IMR-90 (cell line): ENCODE results near the gene SLC35E3. TPM values are rescaled to one million over a fixed set of nuclear protein-coding genes. Genes with fewer than 3 reads are reported as not detected.

Source experiments
- ATAC-seq: fragments of 200-7000 bp; cut with Tn5 transposase; 2 replicates; pipeline ENCODE4 v1.9.1; 2020; ENCODE audit warnings: low read depth, mild to moderate bottlenecking, moderate library complexity
- BruUV-seq: library from RNA; stranded (reverse); fragments of 400-500 nt; replicated peaks from 2 replicates; lab custom pipeline; 2021; lab: Mats Ljungman, UMichigan
- CTCF ChIA-PET: fragments of 300-600 bp; formaldehyde crosslinking; extraction: SDS; loops from one replicate; lab custom pipeline; 2021; ENCODE audit warnings: antibody characterized with exemption; lab: Yijun Ruan, JAX
- POLR2A ChIA-PET: fragments of 300-600 bp; sonication (Branson Sonifier 250); formaldehyde crosslinking; loops from one replicate; lab custom pipeline; 2022; ENCODE audit warnings: antibody characterized with exemption; ENCODE audit not compliant: unreplicated experiment; lab: Charles Lee
- DNase-seq: peaks from one replicate; pipeline ENCODE4 v3.0.0; 2013
- H2AFZ ChIP-seq: replicated peaks from 2 replicates; pipeline ENCODE3; 2013; ENCODE audit warnings: low read length, mild to moderate bottlenecking; ENCODE audit not compliant: poor library complexity
- H2AK5ac ChIP-seq: 2 replicates; pipeline ENCODE4 v1.6.1; 2013; ENCODE audit warnings: low read depth, low read length, inconsistent platforms
- H2AK9ac ChIP-seq: replicated peaks from 2 replicates; pipeline ENCODE3; 2013; ENCODE audit warnings: mild to moderate bottlenecking, low read depth, low read length, moderate library complexity; ENCODE audit not compliant: poor library complexity
- H2BK120ac ChIP-seq: 2 replicates; pipeline ENCODE4 v1.6.1; 2013; ENCODE audit warnings: low read depth, low read length, inconsistent platforms
- H2BK15ac ChIP-seq: 3 replicates; pipeline ENCODE4 v1.6.1; 2013; ENCODE audit warnings: low read depth, low read length, inconsistent platforms
- H2BK20ac ChIP-seq: 2 replicates; pipeline ENCODE4 v1.6.1; 2013; ENCODE audit warnings: low read depth, mild to moderate bottlenecking, inconsistent platforms, low read length, moderate library complexity
- H2BK5ac ChIP-seq: 2 replicates; pipeline ENCODE4 v1.6.1; 2013; ENCODE audit warnings: mild to moderate bottlenecking, low read depth, low read length, inconsistent platforms; ENCODE audit not compliant: poor library complexity, severe bottlenecking
- H3K14ac ChIP-seq: replicated peaks from 2 replicates; pipeline ENCODE4 v1.6.1; 2013; ENCODE audit warnings: low read depth, low read length, inconsistent platforms
- H3K18ac ChIP-seq: 2 replicates; pipeline ENCODE4 v1.6.1; 2013; ENCODE audit warnings: low read depth, low read length, control low read depth
- H3K23ac ChIP-seq: 2 replicates; pipeline ENCODE4 v1.6.1; 2013; ENCODE audit warnings: low read depth, low read length, inconsistent platforms
- H3K27ac ChIP-seq: 2 replicates; pipeline ENCODE4 v1.5.1; 2013; ENCODE audit warnings: mild to moderate bottlenecking, control low read depth, low read length; ENCODE audit not compliant: insufficient read depth
- H3K27me3 ChIP-seq: 2 replicates; pipeline ENCODE4 v1.6.1; 2013; ENCODE audit warnings: low read length; ENCODE audit not compliant: control insufficient read depth, insufficient read depth
- H3K36me3 ChIP-seq: 2 replicates; pipeline ENCODE4 v1.6.1; 2013; ENCODE audit warnings: low read length, mixed read lengths; ENCODE audit not compliant: control insufficient read depth, insufficient read depth
- H3K4ac ChIP-seq: 2 replicates; pipeline ENCODE4 v1.6.1; 2013; ENCODE audit warnings: low read depth, low read length, inconsistent platforms
- H3K4me1 ChIP-seq: 2 replicates; pipeline ENCODE4 v1.6.1; 2013; ENCODE audit warnings: low read length, mixed read lengths; ENCODE audit not compliant: control insufficient read depth, insufficient read depth
- H3K4me2 ChIP-seq: 2 replicates; pipeline ENCODE4 v1.6.1; 2013; ENCODE audit warnings: low read depth, mild to moderate bottlenecking, control low read depth, low read length, moderate library complexity
- H3K4me3 ChIP-seq: 2 replicates; pipeline ENCODE4 v1.5.1; 2013; ENCODE audit warnings: low read depth, mild to moderate bottlenecking, control low read depth, low read length, moderate library complexity; ENCODE audit not compliant: insufficient read depth
- H3K56ac ChIP-seq: 2 replicates; pipeline ENCODE4 v1.6.1; 2013; ENCODE audit warnings: low read length, inconsistent platforms; ENCODE audit not compliant: insufficient read depth; ENCODE audit errors: extremely low read depth
- H3K79me1 ChIP-seq, 2 experiments: 2 replicates each; pipeline ENCODE4 v1.6.1; 2013; ENCODE audit warnings: low read length in 2 of 2, inconsistent platforms in 1 of 2, low read depth in 1 of 2
- H3K9ac ChIP-seq: 2 replicates; pipeline ENCODE4 v1.6.1; 2013; ENCODE audit warnings: low read depth, low read length, control low read depth
- H3K9me1 ChIP-seq: 2 replicates; pipeline ENCODE4 v1.6.1; 2013; ENCODE audit warnings: low read length, inconsistent platforms; ENCODE audit not compliant: insufficient read depth
- H3K9me3 ChIP-seq: 2 replicates; pipeline ENCODE4 v1.6.1; 2013; ENCODE audit warnings: low read length; ENCODE audit not compliant: control insufficient read depth, insufficient read depth
- H4K20me1 ChIP-seq: 2 replicates; pipeline ENCODE4 v1.6.1; 2013; ENCODE audit warnings: low read length, inconsistent platforms; ENCODE audit not compliant: insufficient read depth
- H4K5ac ChIP-seq: 2 replicates; pipeline ENCODE4 v1.6.1; 2013; ENCODE audit warnings: mild to moderate bottlenecking, low read depth, low read length, control low read depth
- H4K8ac ChIP-seq, 2 experiments: 2 replicates each; pipeline ENCODE4 v1.6.1; 2013; ENCODE audit warnings: low read depth in 2 of 2, low read length in 2 of 2, control low read depth in 1 of 2, inconsistent platforms in 1 of 2
- H4K91ac ChIP-seq: 2 replicates; pipeline ENCODE4 v1.6.1; 2013; ENCODE audit warnings: low read depth, low read length, inconsistent platforms; ENCODE audit not compliant: insufficient read depth
- FOS ChIP-seq: fragments of 150-350 bp; IDR thresholded peaks from 2 replicates; pipeline ENCODE4 v1.6.1; 2016; ENCODE audit warnings: low read depth, low read length
- MAFK ChIP-seq: IDR thresholded peaks from 2 replicates; pipeline ENCODE4 v1.6.1; 2012; ENCODE audit warnings: low read depth, low read length, improper control_type of control experiment
- RAD21 ChIP-seq: IDR thresholded peaks from 2 replicates; pipeline ENCODE4 v1.6.1; 2012; ENCODE audit warnings: low read length, improper control_type of control experiment
- RCOR1 ChIP-seq: IDR thresholded peaks from 2 replicates; pipeline ENCODE4 v1.6.1; 2012; ENCODE audit warnings: mild to moderate bottlenecking, low read length, improper control_type of control experiment; ENCODE audit not compliant: insufficient replicate concordance
- WGBS, 2 experiments: methylation state at CpG; one replicate each; pipeline versions ENCODE4 v1.1.5 to v1.1.7; 2013; ENCODE audit warnings: missing lambda C conversion rate in 2 of 2; ENCODE audit not compliant: insufficient read length in 1 of 2; ENCODE audit errors: extremely low coverage in 2 of 2; 5-methylcytosine and 5-hydroxymethylcytosine counted together
- dilution Hi-C: fragments of 300-500 bp; cut with HindIII; formaldehyde crosslinking; loops from one replicate; pipeline ENCODE4 v1.14.3; 2018; ENCODE audit warnings: low sequenced_read_pairs; ENCODE audit not compliant: unreplicated experiment
- in situ Hi-C: fragments of 300-500 bp; cut with MboI; formaldehyde crosslinking; loops from 3 replicates; pipeline ENCODE4 v1.14.3; 2019; ENCODE audit warnings: low sequenced_read_pairs, inconsistent platforms, mixed read lengths
- intact Hi-C: fragments of 100-400 bp; cut with micrococcal nuclease; formaldehyde crosslinking; loops from 2 replicates; pipeline ENCODE4 v1.10.0; 2022
- polyA plus RNA-seq, 3 experiments: library from polyadenylated mRNA; depleted of rRNA; stranded (reverse); fragments of >200 nt; gene quantifications; 2 replicates each; pipeline ENCODE4 v1.2.3, GENCODE V29; 2012; ENCODE audit warnings: low replicate concordance in 1 of 3
- total RNA-seq: library from RNA; depleted of rRNA; stranded (reverse); fragments of >200 nt; gene quantifications from 2 replicates; pipeline ENCODE4 v1.2.3, GENCODE V29; 2012
- TF ChIP-seq, protein P1 (sequence below): fragments of 150-350 bp; IDR thresholded peaks from 2 replicates; pipeline ENCODE4 v1.6.1; 2017; ENCODE audit warnings: mild to moderate bottlenecking, antibody characterized with exemption, low read length, low read depth

SLC35E3 gene
- total and polyA plus RNA-seq, 2 of the 4 experiments (the other 2 are of a cell fraction), result 3.6 to 5.1 TPM

DNA sequence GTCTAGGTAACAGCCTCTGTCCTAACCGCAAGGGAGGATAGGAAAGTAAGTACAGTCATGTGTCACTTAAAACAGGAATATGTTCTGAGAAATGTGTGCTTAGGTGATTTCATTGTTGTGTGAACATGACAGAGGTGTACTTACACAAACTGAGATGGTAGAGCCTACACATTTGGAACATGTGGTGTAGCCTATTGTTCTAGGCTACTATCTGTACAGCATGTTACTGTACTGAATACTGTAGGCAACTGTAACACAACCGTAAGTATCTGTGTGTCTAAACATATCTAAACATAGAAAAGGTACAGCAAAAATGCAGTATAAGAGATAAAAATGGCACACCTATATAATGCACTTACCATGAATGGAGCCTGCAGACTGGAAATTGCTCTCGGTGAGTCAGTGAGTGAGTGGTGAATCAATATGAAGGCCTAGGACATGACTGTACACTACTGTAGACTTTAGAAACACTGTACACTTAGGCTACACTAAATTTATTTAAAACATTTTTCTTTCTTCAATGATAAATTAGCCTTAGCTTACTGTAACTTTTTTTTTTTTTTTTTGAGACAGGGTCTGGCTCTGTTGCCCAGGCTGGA lies 48.8 kb downstream of the SLC35E3 start:
- Histone ChIP-seq H3K9me1 (peaks cover 9% of the 10 kb centered on the region; the same call in 1 of the 2 replicates), H2AK9ac (no peak overlapping the region), H2BK5ac (peak overlapping the region; percentile 67), H3K27me3 (no peaks in the 10 kb centered on the region), H2AFZ (no peak overlapping the region), H3K79me1 (no peaks in the 10 kb centered on the region), H3K18ac (no peak overlapping the region; the same call in 1 of the 2 replicates), H2BK20ac (0 out of 2 replicates have a peak overlapping the region, but pooled peaks have one; percentile 65), H2BK15ac (no peak overlapping the region), H3K9ac (no peak overlapping the region), H3K36me3 (no peaks in the 10 kb centered on the region), H3K4me3 (no peak overlapping the region), H3K56ac (no peak overlapping the region), H2BK120ac (peak overlapping the region; percentile 3; the same call in 1 of the 2 replicates), H3K4me2 (no peak overlapping the region), H3K23ac (no peak overlapping the region), H4K20me1 (no peaks in the 10 kb centered on the region), H3K14ac (no peak overlapping the region; the same call in 1 of the 2 replicates), H3K4ac (peak overlapping the region; percentile 3; the same call in 1 of the 2 replicates), H2AK5ac (no peak overlapping the region), H4K91ac (no peak overlapping the region), H4K8ac (peak overlapping the region in 1 of 2 experiments; percentile 32; a peak in 1 of 4 replicates), H3K27ac (peak overlapping the region; percentile 37), H4K5ac (no peak overlapping the region), H3K9me3 (no peaks in the 10 kb centered on the region), H3K4me1 (no peaks in the 10 kb centered on the region; the same call in 1 of the 2 replicates)
- intact Hi-C loops, result no loop called here
- BruUV-seq, result no TSS peak
- TF ChIP-seq, protein P1, sequence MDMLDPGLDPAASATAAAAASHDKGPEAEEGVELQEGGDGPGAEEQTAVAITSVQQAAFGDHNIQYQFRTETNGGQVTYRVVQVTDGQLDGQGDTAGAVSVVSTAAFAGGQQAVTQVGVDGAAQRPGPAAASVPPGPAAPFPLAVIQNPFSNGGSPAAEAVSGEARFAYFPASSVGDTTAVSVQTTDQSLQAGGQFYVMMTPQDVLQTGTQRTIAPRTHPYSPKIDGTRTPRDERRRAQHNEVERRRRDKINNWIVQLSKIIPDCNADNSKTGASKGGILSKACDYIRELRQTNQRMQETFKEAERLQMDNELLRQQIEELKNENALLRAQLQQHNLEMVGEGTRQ, result no peak
- TF ChIP-seq FOS (peak; percentile 57), RAD21 (no peak), MAFK (no peak), RCOR1 (no peak)
- in situ Hi-C loops, result no loop called here
- DNase-seq (peak; percentile 86), ATAC-seq (peak; percentile 97)
- ChIA-PET CTCF (no interaction called here), POLR2A (interaction anchor here (0.5 kb wide), 1 partner anchor 14 kb away, joined by 4 read pairs; no protein-coding TSS in a partner anchor)
- dilution Hi-C loops, result no loop called here
- WGBS, 2 experiments, result no CpG with 5 or more reads among the region's 3 CpGs
